Measurements from ENCODE around the gene TMEM94.

The TMEM94 gene

DNA sequence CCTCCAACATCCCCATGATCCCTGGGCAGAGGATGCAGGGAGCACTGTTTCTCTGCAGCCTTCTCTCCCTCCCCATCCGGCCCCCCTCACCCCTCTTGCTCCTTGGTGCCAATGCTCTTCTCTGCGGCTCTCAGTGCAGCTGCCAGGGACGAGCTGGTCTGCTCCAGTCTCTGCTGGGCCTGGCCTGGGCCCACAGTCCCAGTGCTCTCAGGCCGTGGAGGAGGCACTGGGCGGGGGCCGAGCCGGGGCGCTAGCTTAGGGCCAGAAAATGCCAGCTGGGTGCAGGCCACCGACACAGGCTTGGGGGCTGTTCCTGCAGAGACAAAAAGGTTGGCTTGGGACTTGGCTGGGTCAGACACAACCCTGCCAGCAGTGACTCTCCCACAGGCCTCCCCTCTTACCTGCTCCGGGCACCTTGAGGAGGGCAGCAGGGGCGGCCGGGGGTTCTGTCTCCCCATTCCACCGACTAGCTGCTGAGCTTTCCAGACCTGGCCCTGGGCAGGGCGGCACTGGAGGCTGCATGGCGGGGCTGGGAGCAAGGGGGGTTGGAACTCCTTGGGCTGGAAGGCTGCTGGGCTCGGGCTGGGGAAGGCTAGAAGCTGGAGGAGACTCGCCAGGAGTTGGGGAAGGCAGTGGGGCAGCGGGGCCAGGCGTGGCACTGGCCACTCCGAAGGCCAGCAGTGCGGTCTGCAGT is 45.1 kb downstream of the TMEM94 start:
- no peaks in the 10 kb centered on the region for H3K27me3 Mint-ChIP-seq
- H3K27ac Mint-ChIP-seq: no peak overlapping the region
- peaks cover 42% of the 10 kb centered on the region for H3K36me3 Mint-ChIP-seq (ENCODE audit: low read depth)
- no peaks in the 10 kb centered on the region for H3K9me3 Mint-ChIP-seq
- H3K4me1 Mint-ChIP-seq (ENCODE audit: low read depth): no peaks in the 10 kb centered on the region
- intact Hi-C loops (cut with micrococcal nuclease): no loop called here
- H3K4me3 Mint-ChIP-seq: no peak overlapping the region

DNA sequence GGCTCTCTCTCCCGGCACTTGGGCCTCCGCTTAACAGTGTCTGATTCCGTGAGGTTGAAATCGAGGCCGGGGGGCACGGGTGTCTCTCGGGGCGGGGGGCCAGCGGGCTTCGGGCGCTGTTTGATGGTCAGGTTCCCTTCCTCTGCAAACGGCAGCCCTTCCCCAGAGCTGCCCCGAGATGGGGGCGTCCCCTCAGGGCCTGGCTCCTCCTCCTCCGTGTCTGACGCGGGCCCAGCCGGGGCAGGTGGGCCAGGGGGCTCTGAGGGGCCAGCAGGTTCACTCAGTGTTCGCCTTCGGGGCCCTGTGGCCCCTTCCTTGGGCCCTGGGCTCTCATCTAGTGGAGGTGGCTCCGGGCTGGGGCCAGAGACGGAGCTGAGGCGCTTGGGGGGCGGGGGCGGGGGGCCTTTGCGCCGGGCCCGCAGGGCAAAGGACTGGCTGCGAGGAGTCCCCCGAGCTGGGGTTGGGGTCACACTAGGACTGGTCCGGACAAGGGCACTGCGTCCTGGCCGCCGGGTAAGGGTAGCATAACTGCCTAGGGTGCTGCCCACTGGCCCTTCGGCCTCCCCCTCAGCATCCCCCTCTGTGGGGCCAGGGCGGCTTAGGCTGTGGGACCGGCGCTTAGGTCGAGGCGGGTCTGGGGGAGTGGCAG is 45.8 kb downstream of the TMEM94 start:
- Mint-ChIP-seq H3K36me3 (ENCODE audit: low read depth) (peaks cover 36% of the 10 kb centered on the region), H3K4me1 (ENCODE audit: low read depth) (no peaks in the 10 kb centered on the region), H3K27ac (no peak overlapping the region), H3K27me3 (no peaks in the 10 kb centered on the region), H3K4me3 (no peak overlapping the region), H3K9me3 (no peaks in the 10 kb centered on the region)
- intact Hi-C loops (cut with micrococcal nuclease): no loop called here

DNA sequence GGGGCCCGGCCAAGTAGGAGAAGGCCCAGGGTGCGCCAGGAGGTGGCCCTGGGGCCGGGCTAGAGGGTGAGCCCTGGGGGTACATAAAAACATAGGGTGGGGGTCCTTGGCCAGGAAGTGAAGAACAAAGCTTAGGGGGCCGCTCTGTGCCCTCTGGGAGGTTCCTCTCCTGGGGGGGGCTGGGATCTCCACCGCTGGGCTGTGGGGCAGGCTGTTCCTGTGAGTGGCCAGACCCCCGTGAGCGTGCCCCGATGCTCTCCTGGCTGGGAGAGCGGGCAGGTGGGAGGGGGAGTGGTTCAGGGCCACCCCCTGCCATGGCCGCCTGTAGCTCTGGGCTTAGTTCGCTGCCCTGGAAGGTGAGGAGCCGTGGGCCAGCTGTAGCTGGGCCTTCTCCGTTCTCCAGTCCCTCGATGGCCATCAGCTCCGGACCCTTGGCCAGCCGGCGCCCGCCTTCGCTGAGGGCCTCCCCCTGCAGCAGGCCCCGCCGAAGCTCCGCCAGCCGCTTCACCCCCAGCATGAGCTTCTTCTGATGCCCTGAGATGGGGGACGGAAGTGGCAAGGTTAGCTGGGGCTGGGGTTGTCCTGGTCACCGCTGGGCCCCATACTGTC is 46.4 kb downstream of the TMEM94 start:
- intact Hi-C loops (cut with micrococcal nuclease): no loop called here
- H3K4me1 Mint-ChIP-seq (ENCODE audit: low read depth): no peaks in the 10 kb centered on the region
- no peak overlapping the region for H3K27ac Mint-ChIP-seq
- H3K9me3 Mint-ChIP-seq: no peaks in the 10 kb centered on the region
- no peak overlapping the region for H3K4me3 Mint-ChIP-seq
- H3K27me3 Mint-ChIP-seq: no peaks in the 10 kb centered on the region
- H3K36me3 Mint-ChIP-seq (ENCODE audit: low read depth): peaks cover 30% of the 10 kb centered on the region

DNA sequence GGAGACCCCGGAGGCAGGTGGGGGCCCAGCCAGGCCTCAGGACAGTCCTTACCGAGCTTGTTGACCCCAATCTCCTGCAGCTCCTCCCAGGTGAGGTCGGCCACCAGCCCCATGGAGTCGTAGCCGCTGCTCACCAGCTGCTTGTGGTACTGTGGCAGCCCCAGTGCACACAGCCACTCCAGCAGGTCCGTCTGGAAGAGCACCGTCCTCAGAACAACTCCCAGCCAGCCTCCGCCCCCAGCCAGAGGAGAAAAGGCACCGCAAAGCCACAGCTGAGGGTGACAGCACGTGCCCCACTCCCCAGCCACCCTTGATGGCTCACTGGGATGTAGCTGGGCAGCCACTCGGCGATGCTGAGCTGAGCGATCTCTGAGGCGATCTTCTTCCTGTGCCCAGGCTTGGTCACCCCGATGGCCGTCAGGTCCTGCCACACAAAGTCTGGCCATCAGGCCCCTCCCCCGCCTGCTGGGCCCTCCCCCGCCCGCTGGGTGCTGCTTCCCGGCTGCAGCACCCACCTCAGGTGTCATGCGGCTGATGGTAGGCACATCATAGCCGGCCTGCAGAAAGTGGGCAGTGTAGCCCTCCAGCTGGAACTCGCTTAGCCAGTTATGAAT is 47.0 kb downstream of the TMEM94 start:
- H3K27ac Mint-ChIP-seq: no peak overlapping the region
- H3K9me3 Mint-ChIP-seq: no peaks in the 10 kb centered on the region
- H3K27me3 Mint-ChIP-seq: no peaks in the 10 kb centered on the region
- H3K4me3 Mint-ChIP-seq: no peak overlapping the region
- no peaks in the 10 kb centered on the region for H3K4me1 Mint-ChIP-seq (ENCODE audit: low read depth)
- intact Hi-C loops (cut with micrococcal nuclease): no loop called here
- peaks cover 23% of the 10 kb centered on the region for H3K36me3 Mint-ChIP-seq (ENCODE audit: low read depth)

GRCh38 chr17:75503976-75504346 is 47.5 kb downstream of the TMEM94 start:
- H3K27me3 Mint-ChIP-seq: no peaks in the 10 kb centered on the region
- H3K9me3 Mint-ChIP-seq: no peaks in the 10 kb centered on the region
- H3K36me3 Mint-ChIP-seq (ENCODE audit: low read depth): peaks cover 18% of the 10 kb centered on the region
- H3K4me1 Mint-ChIP-seq (ENCODE audit: low read depth): no peaks in the 10 kb centered on the region
- no peak overlapping the region for H3K27ac Mint-ChIP-seq
- no peak overlapping the region for H3K4me3 Mint-ChIP-seq
- intact Hi-C loops (cut with micrococcal nuclease): no loop called here

GRCh38 chr17:75504347-75505151 is 48.1 kb downstream of the TMEM94 start:
- Mint-ChIP-seq H3K27ac (no peak overlapping the region), H3K36me3 (ENCODE audit: low read depth) (peaks cover 12% of the 10 kb centered on the region), H3K4me3 (no peak overlapping the region), H3K27me3 (peaks cover 2% of the 10 kb centered on the region), H3K4me1 (ENCODE audit: low read depth) (no peaks in the 10 kb centered on the region), H3K9me3 (no peaks in the 10 kb centered on the region)
- intact Hi-C loops (cut with micrococcal nuclease): no loop called here

GRCh38 chr17:75505152-75505409 is 48.6 kb downstream of the TMEM94 start:
- no peaks in the 10 kb centered on the region for H3K9me3 Mint-ChIP-seq
- H3K27ac Mint-ChIP-seq: no peak overlapping the region
- H3K36me3 Mint-ChIP-seq (ENCODE audit: low read depth): peaks cover 7% of the 10 kb centered on the region
- H3K4me1 Mint-ChIP-seq (ENCODE audit: low read depth): no peaks in the 10 kb centered on the region
- intact Hi-C loops (cut with micrococcal nuclease): no loop called here
- H3K27me3 Mint-ChIP-seq: peaks cover 4% of the 10 kb centered on the region
- H3K4me3 Mint-ChIP-seq: no peak overlapping the region

DNA sequence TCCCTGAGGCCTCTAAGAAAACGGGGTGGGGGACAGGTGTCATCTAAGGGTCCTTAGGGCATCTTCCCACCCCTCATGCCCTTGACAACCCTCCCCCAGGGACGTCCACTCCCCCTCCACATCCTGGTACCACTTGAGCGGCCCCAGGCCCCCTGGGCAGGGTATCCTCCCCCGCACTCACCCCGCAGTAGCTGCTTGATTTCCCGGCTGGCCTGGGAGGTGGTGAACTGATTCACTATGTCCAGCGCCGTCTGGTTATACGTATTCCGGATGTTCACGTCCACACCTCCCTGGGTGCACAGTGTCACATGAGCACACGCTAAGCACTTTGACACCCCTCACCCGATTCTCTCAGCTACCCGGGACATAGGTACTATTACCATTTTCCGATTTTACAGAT is 49.2 kb downstream of the TMEM94 start:
- intact Hi-C loops (cut with micrococcal nuclease): no loop called here
- Mint-ChIP-seq H3K27me3 (peaks cover 4% of the 10 kb centered on the region), H3K4me1 (ENCODE audit: low read depth) (no peaks in the 10 kb centered on the region), H3K9me3 (no peaks in the 10 kb centered on the region), H3K36me3 (ENCODE audit: low read depth) (peaks cover 1% of the 10 kb centered on the region), H3K27ac (no peak overlapping the region), H3K4me3 (no peak overlapping the region)

- intact Hi-C loops (cut with micrococcal nuclease): no loop called here
- no peaks in the 10 kb centered on the region for H3K36me3 Mint-ChIP-seq (ENCODE audit: low read depth)
- no peaks in the 10 kb centered on the region for H3K9me3 Mint-ChIP-seq
These were observed 49.7 kb downstream of the TMEM94 start for GRCh38 chr17:75506134-75506533.

DNA sequence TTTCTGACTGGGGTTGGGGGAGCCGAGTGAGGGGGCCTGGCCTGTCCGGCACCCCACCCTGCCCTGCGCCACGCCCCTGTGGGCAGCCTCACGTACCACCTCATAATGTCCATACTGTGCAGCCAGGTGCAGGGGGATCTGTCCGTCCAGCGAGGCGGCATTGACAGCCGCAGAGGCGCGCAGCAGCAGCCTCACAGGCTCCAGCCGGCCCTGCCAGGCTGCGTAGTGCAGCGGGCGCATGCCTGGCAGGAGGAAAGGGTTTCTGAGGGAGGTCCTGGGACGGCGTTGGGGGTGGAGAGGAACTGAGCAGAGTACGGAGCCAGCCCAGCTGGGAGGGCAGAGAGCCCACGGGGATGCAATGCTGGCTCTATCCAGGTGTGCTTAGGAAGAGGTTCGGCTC is 50.5 kb downstream of the TMEM94 start:
- Mint-ChIP-seq H3K27me3 (peaks cover 5% of the 10 kb centered on the region), H3K4me1 (ENCODE audit: low read depth) (no peaks in the 10 kb centered on the region), H3K4me3 (no peak overlapping the region), H3K27ac (no peak overlapping the region), H3K9me3 (no peaks in the 10 kb centered on the region), H3K36me3 (ENCODE audit: low read depth) (no peaks in the 10 kb centered on the region)
- intact Hi-C loops (cut with micrococcal nuclease): no loop called here

More at GRCh38 chr17:75506134-75506533, 49.7 kb downstream of the TMEM94 start:
- Mint-ChIP-seq H3K4me1 (ENCODE audit: low read depth) (no peaks in the 10 kb centered on the region), H3K4me3 (no peak overlapping the region), H3K27ac (no peak overlapping the region), H3K27me3 (peaks cover 4% of the 10 kb centered on the region)

DNA sequence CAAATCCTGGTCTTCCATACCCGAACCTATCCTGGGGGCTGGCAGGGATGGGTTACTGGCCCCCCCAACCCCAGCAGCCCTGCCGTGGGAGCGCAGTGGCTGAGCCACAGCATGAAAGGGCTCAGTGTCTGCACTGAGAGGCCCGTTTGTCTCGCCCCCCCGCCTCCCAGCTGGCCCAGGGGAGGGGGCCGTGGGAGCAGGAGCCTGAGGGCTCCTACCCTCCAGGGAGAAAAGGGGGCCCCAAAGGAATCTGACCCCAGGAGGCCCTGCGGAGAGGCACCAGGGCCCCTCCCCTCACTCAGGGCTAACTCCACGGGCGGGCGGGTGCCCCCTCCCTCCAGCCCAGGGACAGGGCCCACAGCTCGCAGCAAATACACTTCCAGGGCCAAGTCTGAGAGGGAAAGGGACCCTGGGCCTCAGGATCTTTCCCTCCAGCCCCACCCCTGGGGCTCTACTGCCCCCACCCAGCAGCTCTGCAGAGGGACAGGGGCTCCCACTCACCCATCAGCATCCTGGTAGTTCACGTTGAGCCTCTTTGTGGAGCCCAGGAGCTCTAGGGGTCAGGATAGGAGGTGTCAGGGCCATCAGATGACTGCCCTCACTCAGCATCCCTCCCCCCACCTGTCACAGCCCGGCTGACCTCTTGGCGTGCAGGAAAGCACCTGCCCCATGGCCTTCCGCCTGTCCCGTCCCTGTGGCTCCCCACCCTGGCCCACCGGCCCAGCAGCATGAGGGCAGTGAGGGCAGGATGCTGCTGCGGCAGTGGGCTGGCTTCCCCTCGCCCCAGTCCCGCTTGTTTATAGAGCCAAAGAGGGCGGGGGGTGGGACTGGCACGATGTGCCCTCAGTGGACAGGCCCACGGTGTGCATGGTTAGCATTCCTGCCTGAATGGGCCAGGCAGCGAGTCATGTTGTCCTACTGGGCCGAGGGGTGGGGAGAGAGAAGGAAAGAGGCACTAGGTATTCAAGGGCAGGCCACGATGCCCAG is 51.6 kb downstream of the TMEM94 start:
- Mint-ChIP-seq H3K4me1 (ENCODE audit: low read depth) (peaks cover 7% of the 10 kb centered on the region), H3K9me3 (no peaks in the 10 kb centered on the region), H3K4me3 (no peak overlapping the region), H3K36me3 (ENCODE audit: low read depth) (no peaks in the 10 kb centered on the region), H3K27ac (no peak overlapping the region), H3K27me3 (peaks cover 7% of the 10 kb centered on the region)
- intact Hi-C loops (cut with micrococcal nuclease): no loop called here

DNA sequence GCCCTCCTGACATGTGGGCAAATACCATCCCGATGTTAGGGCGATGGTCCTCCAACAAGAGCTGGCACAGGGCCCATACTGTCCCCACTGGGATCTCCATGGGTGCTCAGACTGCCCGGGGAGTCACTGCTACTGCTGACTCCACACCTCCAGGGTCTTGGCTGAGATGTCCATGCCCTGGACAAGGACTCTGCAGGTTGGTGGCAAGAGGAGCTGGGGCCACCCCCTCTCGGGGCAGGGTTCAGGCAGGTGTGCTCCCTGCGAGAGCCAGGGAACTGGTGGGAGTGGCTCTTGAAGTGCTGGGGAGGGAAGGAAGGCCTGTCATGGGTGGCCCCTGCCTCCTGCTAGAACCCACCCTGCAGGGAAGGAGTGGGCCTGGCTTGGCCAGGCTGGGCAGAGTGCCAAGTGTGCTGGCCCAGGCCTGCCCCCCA is 52.5 kb downstream of the TMEM94 start:
- H3K9me3 Mint-ChIP-seq: no peaks in the 10 kb centered on the region
- peaks cover 7% of the 10 kb centered on the region for H3K4me1 Mint-ChIP-seq (ENCODE audit: low read depth)
- intact Hi-C loops (cut with micrococcal nuclease): no loop called here
- H3K27me3 Mint-ChIP-seq: peaks cover 14% of the 10 kb centered on the region
- H3K27ac Mint-ChIP-seq: no peak overlapping the region
- no peaks in the 10 kb centered on the region for H3K36me3 Mint-ChIP-seq (ENCODE audit: low read depth)
- H3K4me3 Mint-ChIP-seq: no peak overlapping the region
